SK-N-SH treated with all-trans-retinoic acid at 6 μM for 48 hours (cell line): Measurements from ENCODE around the gene UCHL1.

ENCODE experiments used
- ATAC-seq: fragments of 200-7000 bp; cut with Tn5 transposase; 3 replicates; pipeline ENCODE4 v1.9.1; 2020; ENCODE audit warnings: mild to moderate bottlenecking, moderate library complexity
- ARNTL ChIP-seq: fragments of 450-650 bp; formaldehyde crosslinking; IDR thresholded peaks from 2 replicates; pipeline ENCODE4 v1.5.0; 2020; ENCODE audit warnings: low read depth, mild to moderate bottlenecking, moderate library complexity, borderline replicate concordance
- BACH2 ChIP-seq: fragments of 250-450 bp; sonication (Bioruptor Pico); IDR thresholded peaks from 2 replicates; pipeline ENCODE4 v1.9.0; 2021; ENCODE audit warnings: mild to moderate bottlenecking, borderline replicate concordance
- CREB5 ChIP-seq: fragments of 250-450 bp; sonication (Bioruptor Pico); IDR thresholded peaks from 2 replicates; pipeline ENCODE4 v1.5.1; 2020; ENCODE audit warnings: low read depth, mild to moderate bottlenecking, moderate library complexity
- CSDC2 ChIP-seq: fragments of 250-450 bp; sonication (Bioruptor Pico); IDR thresholded peaks from 2 replicates; pipeline ENCODE4 v1.5.0; 2020; ENCODE audit warnings: mild to moderate bottlenecking, moderate library complexity
- CSRNP3 ChIP-seq: fragments of 250-450 bp; sonication (Bioruptor Pico); IDR thresholded peaks from 2 replicates; pipeline ENCODE4 v1.5.1; 2021; ENCODE audit warnings: mild to moderate bottlenecking, moderate library complexity
- ESRRG ChIP-seq: fragments of 250-450 bp; sonication (Bioruptor Pico); IDR thresholded peaks from 2 replicates; pipeline ENCODE4 v1.6.1; 2021; ENCODE audit warnings: mild to moderate bottlenecking
- GLIS3 ChIP-seq: fragments of 250-450 bp; sonication (Bioruptor Pico); IDR thresholded peaks from 2 replicates; pipeline ENCODE4 v1.5.0; 2020; ENCODE audit warnings: mild to moderate bottlenecking, moderate library complexity
- ISL1 ChIP-seq: fragments of 250-450 bp; sonication (Bioruptor Pico); IDR thresholded peaks from 2 replicates; pipeline ENCODE4 v2.1.2; 2022; ENCODE audit warnings: mild to moderate bottlenecking, moderate library complexity
- OSR1 ChIP-seq: fragments of 250-450 bp; sonication (Bioruptor Pico); IDR thresholded peaks from 2 replicates; pipeline ENCODE4 v1.8.0; 2022; ENCODE audit warnings: moderate library complexity, mild to moderate bottlenecking, inconsistent platforms
- POU6F1 ChIP-seq: fragments of 250-450 bp; sonication (Bioruptor Pico); IDR thresholded peaks from 2 replicates; pipeline ENCODE4 v1.8.0; 2021; ENCODE audit warnings: low read depth, mild to moderate bottlenecking, moderate library complexity, borderline replicate concordance
- PPARA ChIP-seq: fragments of 250-450 bp; sonication (Bioruptor Pico); IDR thresholded peaks from 2 replicates; pipeline ENCODE4 v1.5.0; 2020; ENCODE audit warnings: mild to moderate bottlenecking, borderline replicate concordance
- SNAI2 ChIP-seq: fragments of 250-450 bp; sonication (Bioruptor Pico); IDR thresholded peaks from 2 replicates; pipeline ENCODE4 v1.5.0; 2020; ENCODE audit warnings: mild to moderate bottlenecking, moderate library complexity
- TCF4 ChIP-seq: fragments of 250-450 bp; sonication (Bioruptor Pico); IDR thresholded peaks from 2 replicates; pipeline ENCODE4 v1.8.0; 2021; ENCODE audit warnings: mild to moderate bottlenecking, moderate library complexity, borderline replicate concordance
- TOX ChIP-seq: fragments of 250-450 bp; sonication (Bioruptor Pico); IDR thresholded peaks from 2 replicates; pipeline ENCODE4 v1.8.0; 2021; ENCODE audit warnings: mild to moderate bottlenecking, moderate library complexity, borderline replicate concordance
- TSHZ2 ChIP-seq: fragments of 250-450 bp; sonication (Bioruptor Pico); IDR thresholded peaks from 2 replicates; pipeline ENCODE4 v1.5.0; 2020; ENCODE audit warnings: mild to moderate bottlenecking, moderate library complexity
- ZC3H10 ChIP-seq: fragments of 250-450 bp; sonication (Bioruptor Pico); IDR thresholded peaks from 2 replicates; pipeline ENCODE4 v1.5.1; 2021; ENCODE audit warnings: mild to moderate bottlenecking, moderate library complexity
- ZFP3 ChIP-seq: fragments of 250-450 bp; sonication (Bioruptor Pico); IDR thresholded peaks from 2 replicates; pipeline ENCODE4 v1.5.0; 2020; ENCODE audit warnings: mild to moderate bottlenecking, moderate library complexity
- ZFP30 ChIP-seq: fragments of 450-650 bp; formaldehyde crosslinking; IDR thresholded peaks from 2 replicates; pipeline ENCODE4 v1.5.0; 2022; ENCODE audit warnings: mild to moderate bottlenecking, moderate library complexity
- ZNF70 ChIP-seq: fragments of 450-650 bp; formaldehyde crosslinking; IDR thresholded peaks from 2 replicates; pipeline ENCODE4 v1.5.0; 2020; ENCODE audit warnings: mild to moderate bottlenecking, moderate library complexity
- ZNF8 ChIP-seq: fragments of 450-650 bp; formaldehyde crosslinking; IDR thresholded peaks from 2 replicates; pipeline ENCODE4 v1.5.0; 2020; ENCODE audit warnings: mild to moderate bottlenecking, moderate library complexity
- TF ChIP-seq, protein P1 (sequence below): fragments of 250-450 bp; sonication (Bioruptor Pico); IDR thresholded peaks from 2 replicates; pipeline ENCODE4 v1.8.0; 2020; ENCODE audit warnings: mild to moderate bottlenecking, moderate library complexity, borderline replicate concordance

Gene UCHL1

GRCh38 chr4:41285864-41286235 is 29.1 kb downstream of the UCHL1 start:
- ATAC-seq: no peak
- TF ChIP-seq ESRRG (no peak), TOX (CRISPR knock-in tag) (no peak), TSHZ2 (CRISPR knock-in tag) (no peak), ZFP3 (CRISPR knock-in tag) (no peak), CSDC2 (no peak), POU6F1 (CRISPR knock-in tag) (no peak), SNAI2 (no peak), ZNF70 (CRISPR knock-in tag) (no peak), CREB5 (no peak)
- TF ChIP-seq, protein P1, sequence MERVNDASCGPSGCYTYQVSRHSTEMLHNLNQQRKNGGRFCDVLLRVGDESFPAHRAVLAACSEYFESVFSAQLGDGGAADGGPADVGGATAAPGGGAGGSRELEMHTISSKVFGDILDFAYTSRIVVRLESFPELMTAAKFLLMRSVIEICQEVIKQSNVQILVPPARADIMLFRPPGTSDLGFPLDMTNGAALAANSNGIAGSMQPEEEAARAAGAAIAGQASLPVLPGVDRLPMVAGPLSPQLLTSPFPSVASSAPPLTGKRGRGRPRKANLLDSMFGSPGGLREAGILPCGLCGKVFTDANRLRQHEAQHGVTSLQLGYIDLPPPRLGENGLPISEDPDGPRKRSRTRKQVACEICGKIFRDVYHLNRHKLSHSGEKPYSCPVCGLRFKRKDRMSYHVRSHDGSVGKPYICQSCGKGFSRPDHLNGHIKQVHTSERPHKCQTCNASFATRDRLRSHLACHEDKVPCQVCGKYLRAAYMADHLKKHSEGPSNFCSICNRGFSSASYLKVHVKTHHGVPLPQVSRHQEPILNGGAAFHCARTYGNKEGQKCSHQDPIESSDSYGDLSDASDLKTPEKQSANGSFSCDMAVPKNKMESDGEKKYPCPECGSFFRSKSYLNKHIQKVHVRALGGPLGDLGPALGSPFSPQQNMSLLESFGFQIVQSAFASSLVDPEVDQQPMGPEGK (CRISPR knock-in tag): no peak

- TF ChIP-seq POU6F1 (CRISPR knock-in tag) (no peak), TOX (CRISPR knock-in tag) (no peak), BACH2 (CRISPR knock-in tag) (no peak), ISL1 (CRISPR knock-in tag) (no peak), ZFP30 (no peak), ARNTL (no peak), ZC3H10 (no peak)
- TF ChIP-seq, all 23 proteins: peak for 0
- peak; percentile 44; the same call in 2 of the 3 replicates for ATAC-seq
These were observed 30.3 kb downstream of the UCHL1 start for GRCh38 chr4:41287005-41287404.

DNA sequence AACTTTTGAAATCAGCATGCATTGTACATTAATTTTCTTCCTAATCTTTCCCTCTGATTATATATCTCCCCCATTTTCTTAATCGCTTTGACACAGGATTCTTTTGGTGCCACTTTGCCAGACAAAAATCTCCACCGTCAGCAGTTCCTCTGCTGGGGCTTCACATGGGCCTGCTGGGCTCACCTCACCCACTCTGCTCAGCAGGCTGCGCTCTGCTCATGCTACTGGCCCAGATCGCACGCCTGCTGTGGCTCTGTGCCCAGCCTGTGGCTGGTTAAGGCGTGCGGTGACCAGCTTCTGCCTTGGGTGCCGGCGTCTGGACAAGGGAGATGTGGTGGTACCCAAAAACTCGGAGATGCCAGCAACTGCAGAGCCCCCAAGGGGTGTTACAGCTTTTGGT is 31.1 kb downstream of the UCHL1 start:
- ATAC-seq: no peak
- no peak for TF ChIP-seq OSR1 (CRISPR knock-in tag)
- no peak for TF ChIP-seq TCF4 (CRISPR knock-in tag)
- no peak for TF ChIP-seq ARNTL
- no peak for TF ChIP-seq BACH2 (CRISPR knock-in tag)
- no peak for TF ChIP-seq ESRRG
- TF ChIP-seq ZNF8 (CRISPR knock-in tag): no peak
- TF ChIP-seq, protein P1 (CRISPR knock-in tag): no peak
- no peak for TF ChIP-seq ZFP3 (CRISPR knock-in tag)
- no peak for TF ChIP-seq CSRNP3 (CRISPR knock-in tag)
- no peak for TF ChIP-seq TSHZ2 (CRISPR knock-in tag)
- no peak for TF ChIP-seq GLIS3 (CRISPR knock-in tag)
- no peak for TF ChIP-seq SNAI2
- TF ChIP-seq ZFP30: no peak
- no peak for TF ChIP-seq PPARA (CRISPR knock-in tag)
- no peak for TF ChIP-seq CSDC2
- TF ChIP-seq ZNF70 (CRISPR knock-in tag): no peak
- no peak for TF ChIP-seq ZC3H10
